Keratinocyte (primary cell): Measurements from ENCODE around the gene CLK4. TPM values are rescaled to one million over a fixed set of nuclear protein-coding genes. Genes with fewer than 3 reads are reported as not detected.

Source experiments
- DNase-seq: peaks from one replicate; pipeline ENCODE4 v3.0.0-alpha.2; 2011; ENCODE audit warnings: low read depth, missing footprints, low spot score
- FAIRE-seq: peaks from 2 replicates; lab custom pipeline; 2011; peaks lifted over from hg19 to GRCh38; lab: Jason Lieb, UNC
- H2AFZ ChIP-seq: 2 replicates; pipeline ENCODE4 v1.6.0; 2012; ENCODE audit warnings: low read length, control low read depth, inconsistent platforms; ENCODE audit not compliant: control insufficient read depth
- H3K27ac ChIP-seq: 2 replicates; pipeline ENCODE4 v1.5.1; 2011; ENCODE audit warnings: low read length; ENCODE audit not compliant: control insufficient read depth, insufficient read depth
- H3K27me3 ChIP-seq: 3 replicates; pipeline ENCODE4 v1.6.0; 2011; ENCODE audit warnings: low read length; ENCODE audit not compliant: control insufficient read depth, insufficient read depth; ENCODE audit errors: extremely low read depth
- H3K36me3 ChIP-seq, 2 experiments: 2 replicates in 1 of 2; 3 replicates in 1 of 2; pipeline ENCODE4 v1.5.1; 2011; ENCODE audit warnings: low read length in 2 of 2, mild to moderate bottlenecking in 1 of 2; ENCODE audit not compliant: control insufficient read depth in 2 of 2, insufficient read depth in 2 of 2; ENCODE audit errors: extremely low read depth in 1 of 2
- H3K4me1 ChIP-seq: 3 replicates; pipeline ENCODE4 v1.5.1; 2011; ENCODE audit warnings: low read length; ENCODE audit not compliant: control insufficient read depth, insufficient read depth; ENCODE audit errors: extremely low read depth
- H3K4me2 ChIP-seq: 3 replicates; pipeline ENCODE4 v1.6.0; 2011; ENCODE audit warnings: low read depth, low read length; ENCODE audit not compliant: control insufficient read depth, insufficient read depth; ENCODE audit errors: extremely low read depth
- H3K4me3 ChIP-seq, 3 experiments: fragments of 200-600 bp in 1 of 3; sonication (generic) in 1 of 3; 2 replicates in 2 of 3; 3 replicates in 1 of 3; pipeline ENCODE4 v1.5.1; 2011 to 2016; ENCODE audit warnings: low read length in 3 of 3, mild to moderate bottlenecking in 3 of 3, control low read depth in 2 of 3, inconsistent platforms in 1 of 3, low read depth in 1 of 3, mixed read lengths in 1 of 3, mixed run types in 1 of 3, moderate library complexity in 1 of 3; ENCODE audit not compliant: control insufficient read depth in 2 of 3, insufficient read depth in 2 of 3; ENCODE audit errors: extremely low read depth in 1 of 3
- H3K79me2 ChIP-seq: 2 replicates; pipeline ENCODE4 v1.6.0; 2012; ENCODE audit warnings: low read length; ENCODE audit not compliant: control insufficient read depth, insufficient read depth
- H3K9ac ChIP-seq: 3 replicates; pipeline ENCODE4 v1.6.0; 2011; ENCODE audit warnings: low read length; ENCODE audit not compliant: control insufficient read depth, insufficient read depth; ENCODE audit errors: extremely low read depth
- H3K9me1 ChIP-seq: 3 replicates; pipeline ENCODE4 v1.6.0; 2011; ENCODE audit warnings: low read length; ENCODE audit not compliant: control insufficient read depth, insufficient read depth; ENCODE audit errors: extremely low read depth
- H3K9me3 ChIP-seq: 2 replicates; pipeline ENCODE4 v1.5.1; 2012; ENCODE audit warnings: low read depth, low read length; ENCODE audit not compliant: control insufficient read depth
- H4K20me1 ChIP-seq: 3 replicates; pipeline ENCODE4 v1.6.0; 2011; ENCODE audit warnings: low read length; ENCODE audit not compliant: control insufficient read depth, insufficient read depth; ENCODE audit errors: extremely low read depth
- CTCF ChIP-seq, 3 experiments: IDR thresholded peaks in 1 of 3; conservative IDR thresholded peaks in 1 of 3; optimal IDR thresholded peaks in 1 of 3; 2 replicates in 2 of 3; 3 replicates in 1 of 3; pipeline versions ENCODE3 to v1.5.1; 2011; ENCODE audit warnings: low read length in 3 of 3, mild to moderate bottlenecking in 3 of 3, moderate library complexity in 2 of 3, control low read depth in 1 of 3, inconsistent platforms in 1 of 3; ENCODE audit not compliant: insufficient read depth in 2 of 3; ENCODE audit errors: extremely low read depth in 1 of 3
- EZH2 ChIP-seq: IDR thresholded peaks from one replicate; pipeline ENCODE4 v1.6.1; 2012; ENCODE audit warnings: inconsistent platforms, mild to moderate bottlenecking, low read length, moderate library complexity
- dilution Hi-C: fragments of 300-500 bp; cut with MboI; formaldehyde crosslinking; loops from one replicate; pipeline ENCODE4 v1.7.0; 2020; ENCODE audit warnings: low sequenced_read_pairs; ENCODE audit not compliant: extremely low pct_ligation_motif_present
- polyA plus RNA-seq, 5 experiments: library from polyadenylated mRNA; depleted of rRNA in 3 of 5; stranded (reverse) in 3 of 5; stranded (forward) in 1 of 5; unstranded in 1 of 5; fragments of >200 nt; gene quantifications; 1 replicate in 1 of 5; 2 replicates in 3 of 5; 3 replicates in 1 of 5; pipeline versions ENCODE4 v1.2.1 to v1.2.3, GENCODE V29; 2011 to 2012; ENCODE audit warnings: missing spikeins in 2 of 5, low read depth in 1 of 5, low replicate concordance in 1 of 5

CLK4 gene
- polyA plus RNA-seq, 1 donor (not counting 4 experiments of a cell fraction or from before 2014, with no cell fraction given), result 17.3 TPM

GRCh38 chr5:178577376-178577839 is 49.4 kb downstream of the CLK4 start:
- no peak overlapping the region for H3K4me3 ChIP-seq
- FAIRE-seq, result no peak
- DNase-seq, result no peak
- H3K9me3 ChIP-seq, result no peaks in the 10 kb centered on the region
- no peak overlapping the region for H2AFZ ChIP-seq
- no peaks in the 10 kb centered on the region for H3K36me3 ChIP-seq
- H3K4me1 ChIP-seq, result no peaks in the 10 kb centered on the region
- no peak overlapping the region for H3K9ac ChIP-seq
- no peaks in the 10 kb centered on the region for H4K20me1 ChIP-seq
- H3K27me3 ChIP-seq, result peaks cover 23% of the 10 kb centered on the region
- H3K79me2 ChIP-seq, result no peaks in the 10 kb centered on the region
- no peak for TF ChIP-seq CTCF (optimal IDR thresholded peaks at IDR 0.05 in 1 of 3, IDR thresholded peaks at IDR 0.05 in 1 of 3, conservative IDR thresholded peaks at IDR 0.05 in 1 of 3; ENCODE audit: extremely low read depth in 1 of 3, insufficient read depth in 2 of 3, low read length in 3 of 3)
- no peak for TF ChIP-seq EZH2
- dilution Hi-C loops, result no loop called here
- H3K27ac ChIP-seq, result no peak overlapping the region
- H3K4me2 ChIP-seq, result no peak overlapping the region
- no peaks in the 10 kb centered on the region for H3K9me1 ChIP-seq

- no peaks in the 10 kb centered on the region for H3K4me1 ChIP-seq
- no peaks in the 10 kb centered on the region for H4K20me1 ChIP-seq
- H3K4me2 ChIP-seq, result no peak overlapping the region
- no peaks in the 10 kb centered on the region for H3K36me3 ChIP-seq
- no peak overlapping the region for H3K4me3 ChIP-seq
- DNase-seq, result no peak
- TF ChIP-seq EZH2 (no peak), CTCF (optimal IDR thresholded peaks at IDR 0.05 in 1 of 3, IDR thresholded peaks at IDR 0.05 in 1 of 3, conservative IDR thresholded peaks at IDR 0.05 in 1 of 3; ENCODE audit: extremely low read depth in 1 of 3, insufficient read depth in 2 of 3, low read length in 3 of 3) (no peak)
- H3K9me1 ChIP-seq, result no peaks in the 10 kb centered on the region
- dilution Hi-C loops, result no loop called here
- no peak for FAIRE-seq
- H3K79me2 ChIP-seq, result no peaks in the 10 kb centered on the region
- H3K27me3 ChIP-seq, result peaks cover 23% of the 10 kb centered on the region
- no peak overlapping the region for H2AFZ ChIP-seq
- no peak overlapping the region for H3K27ac ChIP-seq
- no peaks in the 10 kb centered on the region for H3K9me3 ChIP-seq
- H3K9ac ChIP-seq, result no peak overlapping the region
Observed at GRCh38 chr5:178576591-178577351, 50.1 kb downstream of the CLK4 start.
